ENCODE results near the gene SLCO3A1. TPM values are rescaled to one million over a fixed set of nuclear protein-coding genes. Genes with fewer than 3 reads are reported as not detected.
"Not testable (repeated sequence)": the region's sequence is repeated elsewhere in the genome, so short reads cannot be mapped to it uniquely, and the experiment has no call there.

SLCO3A1 gene
- total RNA-seq, 1 donor from 2014 or later, result 2.7 TPM

- DNase-seq (ENCODE audit: low read depth), result no peak
- no peak for TF ChIP-seq CTCF (conservative IDR thresholded peaks at IDR 0.05; ENCODE audit: low read depth, low read length)
- no peak overlapping the region for H3K4me3 ChIP-seq (ENCODE audit: low read depth, low read length)
Observed at GRCh38 chr15:92061511-92062195, 208.1 kb downstream of the SLCO3A1 start.

GRCh38 chr15:92062505-92062904 is 209.0 kb downstream of the SLCO3A1 start:
- DNase-seq (ENCODE audit: low read depth), result no peak
- TF ChIP-seq CTCF (conservative IDR thresholded peaks at IDR 0.05; ENCODE audit: low read depth, low read length), result no peak
- no peak overlapping the region for H3K4me3 ChIP-seq (ENCODE audit: low read depth, low read length)

GRCh38 chr15:92068121-92068520 is 214.6 kb downstream of the SLCO3A1 start:
- H3K4me3 ChIP-seq (ENCODE audit: low read depth, low read length), result no peak overlapping the region
- no peak for TF ChIP-seq CTCF (conservative IDR thresholded peaks at IDR 0.05; ENCODE audit: low read depth, low read length)
- DNase-seq (ENCODE audit: low read depth), result no peak

- peak; percentile 68 for DNase-seq (ENCODE audit: low read depth)
- no peak for TF ChIP-seq CTCF (conservative IDR thresholded peaks at IDR 0.05; ENCODE audit: low read depth, low read length)
- peak overlapping the region; percentile 15 for H3K4me3 ChIP-seq (ENCODE audit: low read depth, low read length)
Observed at GRCh38 chr15:92069308-92070250, 216.1 kb downstream of the SLCO3A1 start.

GRCh38 chr15:92070251-92070650 is 216.7 kb downstream of the SLCO3A1 start:
- DNase-seq (ENCODE audit: low read depth); H3K4me3 ChIP-seq (ENCODE audit: low read depth, low read length): not testable (repeated sequence)

GRCh38 chr15:92071045-92071634 is 217.6 kb downstream of the SLCO3A1 start:
- peak; percentile 55 for DNase-seq (ENCODE audit: low read depth)
- no peak overlapping the region for H3K4me3 ChIP-seq (ENCODE audit: low read depth, low read length)
- no peak for TF ChIP-seq CTCF (conservative IDR thresholded peaks at IDR 0.05; ENCODE audit: low read depth, low read length)
